ENCODE data around the gene CPEB2.

CPEB2 gene

GRCh38 chr4:15011166-15011565 is 8.9 kb downstream of the CPEB2 start:
- no peak for DNase-seq

GRCh38 chr4:15012017-15012788 is 9.9 kb downstream of the CPEB2 start:
- no peak for DNase-seq

GRCh38 chr4:15013585-15013984 is 11.3 kb downstream of the CPEB2 start:
- no peak for DNase-seq

- no peak for DNase-seq
Observed at GRCh38 chr4:15015170-15015569, 12.9 kb downstream of the CPEB2 start.

GRCh38 chr4:15018361-15018760 is 16.1 kb downstream of the CPEB2 start:
- DNase-seq = no peak

GRCh38 chr4:15020502-15021286 is 18.4 kb downstream of the CPEB2 start:
- DNase-seq = no peak

GRCh38 chr4:15021311-15021710 is 19.0 kb downstream of the CPEB2 start:
- no peak for DNase-seq

GRCh38 chr4:15021946-15022345 is 19.7 kb downstream of the CPEB2 start:
- no peak for DNase-seq

- DNase-seq = no peak
Observed at GRCh38 chr4:15024386-15024785, 22.1 kb downstream of the CPEB2 start.

GRCh38 chr4:15025693-15026092 is 23.4 kb downstream of the CPEB2 start:
- DNase-seq = no peak

GRCh38 chr4:15027921-15028435 is 25.7 kb downstream of the CPEB2 start:
- no peak for DNase-seq

GRCh38 chr4:15031197-15031596 is 28.9 kb downstream of the CPEB2 start:
- DNase-seq = no peak

GRCh38 chr4:15031993-15032675 is 29.9 kb downstream of the CPEB2 start:
- no peak for DNase-seq

- DNase-seq = no peak
Observed at GRCh38 chr4:15034071-15034764, 31.9 kb downstream of the CPEB2 start.

GRCh38 chr4:15035159-15035558 is 32.9 kb downstream of the CPEB2 start:
- no peak for DNase-seq

GRCh38 chr4:15037923-15038541 is 35.8 kb downstream of the CPEB2 start:
- no peak for DNase-seq

- DNase-seq = no peak
Observed at GRCh38 chr4:15040916-15041463, 38.7 kb downstream of the CPEB2 start.

GRCh38 chr4:15042529-15043167 is 40.4 kb downstream of the CPEB2 start:
- no peak for DNase-seq

GRCh38 chr4:15043226-15043625 is 40.9 kb downstream of the CPEB2 start:
- DNase-seq = no peak

- DNase-seq = no peak
Observed at GRCh38 chr4:15043922-15044321, 41.6 kb downstream of the CPEB2 start.

- DNase-seq = no peak
Observed at GRCh38 chr4:15054541-15054940, 52.3 kb downstream of the CPEB2 start.

GRCh38 chr4:15060213-15060612 is 57.9 kb downstream of the CPEB2 start:
- DNase-seq = no peak
